Parathyroid adenoma (tissue), 2 donors: ENCODE measurements around the gene CEBPZ.

ENCODE experiments used
- H2AFZ ChIP-seq: fragments of 300-600 bp; sonication (generic); one replicate; pipeline ENCODE4 v1.7.0; 2017; ENCODE audit warnings: antibody characterized with exemption, mild to moderate bottlenecking
- H3K27ac ChIP-seq: fragments of 300-600 bp; sonication (generic); one replicate; pipeline ENCODE4 v1.7.0; 2017
- H3K27me3 ChIP-seq: fragments of 300-600 bp; sonication (generic); one replicate; pipeline ENCODE4 v1.7.0; 2017; ENCODE audit warnings: low read length; ENCODE audit not compliant: control insufficient read depth, insufficient read depth
- H3K36me3 ChIP-seq: fragments of 300-600 bp; sonication (generic); one replicate; pipeline ENCODE4 v1.7.0; 2017; ENCODE audit warnings: low read length; ENCODE audit not compliant: control insufficient read depth, insufficient read depth
- H3K4me1 ChIP-seq: fragments of 300-600 bp; sonication (generic); one replicate; pipeline ENCODE4 v1.7.0; 2017; ENCODE audit warnings: control low read depth
- H3K4me2 ChIP-seq: fragments of 300-600 bp; sonication (generic); one replicate; pipeline ENCODE4 v1.7.0; 2017; ENCODE audit warnings: low read length
- H3K4me3 ChIP-seq: fragments of 300-600 bp; sonication (generic); one replicate; pipeline ENCODE4 v1.7.0; 2017; ENCODE audit warnings: low read depth, low read length
- H3K79me2 ChIP-seq: fragments of 300-600 bp; sonication (generic); one replicate; pipeline ENCODE4 v1.7.0; 2017; ENCODE audit warnings: control low read depth
- H3K9ac ChIP-seq: fragments of 300-600 bp; sonication (generic); one replicate; pipeline ENCODE4 v1.7.0; 2017; ENCODE audit warnings: mild to moderate bottlenecking
- H3K9me3 ChIP-seq: fragments of 300-600 bp; sonication (generic); one replicate; pipeline ENCODE4 v1.7.0; 2017; ENCODE audit warnings: low read length; ENCODE audit not compliant: control insufficient read depth
- CTCF ChIP-seq: fragments of 300-600 bp; sonication (generic); IDR thresholded peaks from one replicate; pipeline ENCODE4 v1.7.0; 2017; ENCODE audit warnings: antibody characterized with exemption, mild to moderate bottlenecking
- donor health status: primary hyperparathyroidism.

CEBPZ gene

GRCh38 chr2:37181726-37182684, 49.4 kb downstream of the CEBPZ start:
- Histone ChIP-seq H3K4me1 (peaks cover 5% of the 10 kb centered on the region), H3K36me3 (no peaks in the 10 kb centered on the region), H2AFZ (peak overlapping the region; percentile 1), H3K79me2 (no peaks in the 10 kb centered on the region), H3K4me2 (peak overlapping the region; percentile 61), H3K4me3 (no peak overlapping the region), H3K27ac (no peak overlapping the region), H3K9ac (no peak overlapping the region), H3K27me3 (no peaks in the 10 kb centered on the region), H3K9me3 (no peaks in the 10 kb centered on the region)
- TF ChIP-seq CTCF, result no peak

- TF ChIP-seq CTCF, result no peak
Measured at GRCh38 chr2:37180640-37181039, 50.8 kb downstream of the CEBPZ start.

GRCh38 chr2:37180006-37180639, 51.3 kb downstream of the CEBPZ start:
- H3K9ac ChIP-seq, result no peak overlapping the region
- H3K9me3 ChIP-seq, result no peaks in the 10 kb centered on the region
- no peak for TF ChIP-seq CTCF
- H3K79me2 ChIP-seq, result no peaks in the 10 kb centered on the region
- H3K4me1 ChIP-seq, result peaks cover 5% of the 10 kb centered on the region
- H3K27me3 ChIP-seq, result no peaks in the 10 kb centered on the region
- H3K27ac ChIP-seq, result no peak overlapping the region
- H3K4me2 ChIP-seq, result no peak overlapping the region
- no peaks in the 10 kb centered on the region for H3K36me3 ChIP-seq
- no peak overlapping the region for H3K4me3 ChIP-seq
- H2AFZ ChIP-seq, result peak overlapping the region; percentile 20

More at GRCh38 chr2:37180640-37181039, 50.8 kb downstream of the CEBPZ start:
- no peak overlapping the region for H3K9ac ChIP-seq
- H3K9me3 ChIP-seq, result no peaks in the 10 kb centered on the region
- no peak overlapping the region for H3K4me2 ChIP-seq
- H2AFZ ChIP-seq, result no peak overlapping the region
- H3K4me3 ChIP-seq, result no peak overlapping the region
- H3K27ac ChIP-seq, result no peak overlapping the region
- no peaks in the 10 kb centered on the region for H3K36me3 ChIP-seq
- no peaks in the 10 kb centered on the region for H3K27me3 ChIP-seq
- no peaks in the 10 kb centered on the region for H3K79me2 ChIP-seq
- H3K4me1 ChIP-seq, result peaks cover 5% of the 10 kb centered on the region

- Histone ChIP-seq H3K9ac (no peak overlapping the region), H3K27ac (no peak overlapping the region), H3K4me1 (no peaks in the 10 kb centered on the region), H2AFZ (no peak overlapping the region), H3K4me3 (no peak overlapping the region), H3K9me3 (no peaks in the 10 kb centered on the region), H3K79me2 (no peaks in the 10 kb centered on the region), H3K4me2 (no peak overlapping the region), H3K36me3 (no peaks in the 10 kb centered on the region), H3K27me3 (no peaks in the 10 kb centered on the region)
- TF ChIP-seq CTCF, result no peak
Measured at GRCh38 chr2:37173741-37174140, 57.7 kb downstream of the CEBPZ start.
